Measurements from ENCODE around the gene CCDC141.

The CCDC141 gene

GRCh38 chr2:178881075-178881474 lies 168.9 kb downstream of the CCDC141 start:
- no peak for TF ChIP-seq CTCF (IDR thresholded peaks at IDR 0.05; ENCODE audit: low read depth, low read length)
- DNase-seq (ENCODE audit: extremely low read depth, low read depth) = no peak

- no peak for DNase-seq (ENCODE audit: extremely low read depth, low read depth)
- TF ChIP-seq CTCF (IDR thresholded peaks at IDR 0.05; ENCODE audit: low read depth, low read length) = no peak
Measured at GRCh38 chr2:178880257-178880656, 169.7 kb downstream of the CCDC141 start.

GRCh38 chr2:178877874-178878273 lies 172.1 kb downstream of the CCDC141 start:
- no peak for TF ChIP-seq CTCF (IDR thresholded peaks at IDR 0.05; ENCODE audit: low read depth, low read length)
- no peak for DNase-seq (ENCODE audit: extremely low read depth, low read depth)

- DNase-seq (ENCODE audit: extremely low read depth, low read depth) = no peak
Measured at GRCh38 chr2:178874529-178875240, 175.3 kb downstream of the CCDC141 start.

DNA sequence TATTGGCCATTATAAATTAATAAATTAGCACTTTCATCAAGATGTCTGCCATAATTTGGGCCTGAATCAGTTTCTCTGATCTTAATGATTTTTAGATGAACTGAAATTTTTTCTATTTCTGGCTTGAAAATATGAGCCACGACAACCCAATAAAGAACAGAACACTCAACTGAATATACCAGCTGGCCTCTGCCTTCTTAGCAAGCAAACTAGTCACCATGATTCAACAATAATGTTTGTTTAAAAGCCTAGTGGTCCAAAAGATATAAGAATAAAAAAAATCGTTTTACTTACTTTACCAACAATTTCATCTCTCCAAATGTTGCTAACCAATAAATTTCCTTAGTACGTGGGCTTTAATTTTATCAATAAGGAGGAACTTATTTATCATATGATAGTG lies 176.0 kb downstream of the CCDC141 start:
- DNase-seq (ENCODE audit: extremely low read depth, low read depth) = no peak
- TF ChIP-seq CTCF (IDR thresholded peaks at IDR 0.05; ENCODE audit: low read depth, low read length) = no peak

More at GRCh38 chr2:178874529-178875240, 175.3 kb downstream of the CCDC141 start:
- TF ChIP-seq CTCF (IDR thresholded peaks at IDR 0.05; ENCODE audit: low read depth, low read length) = no peak

DNA sequence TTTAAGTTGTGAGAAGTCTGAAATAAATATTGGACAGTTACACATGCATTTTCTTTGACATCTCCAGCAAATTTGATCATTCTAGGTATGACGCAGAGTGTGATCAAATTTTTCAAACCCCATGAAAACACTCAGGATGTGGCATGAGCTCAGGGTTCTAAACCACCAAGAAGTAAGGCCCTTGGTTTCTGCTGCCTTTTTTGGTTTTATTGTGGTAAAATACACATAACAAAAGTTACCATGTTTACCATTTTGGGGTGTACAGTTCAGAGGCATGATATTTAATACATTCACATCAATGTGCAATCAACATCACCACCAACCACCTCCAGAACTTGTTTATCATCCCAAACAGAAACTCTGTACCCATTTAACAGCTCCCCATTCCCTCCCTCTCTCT lies 178.4 kb downstream of the CCDC141 start:
- DNase-seq (ENCODE audit: extremely low read depth, low read depth) = no peak
- TF ChIP-seq CTCF (IDR thresholded peaks at IDR 0.05; ENCODE audit: low read depth, low read length) = no peak

- no peak for DNase-seq (ENCODE audit: extremely low read depth, low read depth)
- TF ChIP-seq CTCF (IDR thresholded peaks at IDR 0.05; ENCODE audit: low read depth, low read length) = no peak
Measured at GRCh38 chr2:178870703-178871102, 179.2 kb downstream of the CCDC141 start.

Measured in AG09319 (cell line).